Measurements from ENCODE around the gene FAAP20.

The FAAP20 gene, protein sequence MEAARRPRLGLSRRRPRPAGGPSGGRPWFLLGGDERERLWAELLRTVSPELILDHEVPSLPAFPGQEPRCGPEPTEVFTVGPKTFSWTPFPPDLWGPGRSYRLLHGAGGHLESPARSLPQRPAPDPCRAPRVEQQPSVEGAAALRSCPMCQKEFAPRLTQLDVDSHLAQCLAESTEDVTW

DNA sequence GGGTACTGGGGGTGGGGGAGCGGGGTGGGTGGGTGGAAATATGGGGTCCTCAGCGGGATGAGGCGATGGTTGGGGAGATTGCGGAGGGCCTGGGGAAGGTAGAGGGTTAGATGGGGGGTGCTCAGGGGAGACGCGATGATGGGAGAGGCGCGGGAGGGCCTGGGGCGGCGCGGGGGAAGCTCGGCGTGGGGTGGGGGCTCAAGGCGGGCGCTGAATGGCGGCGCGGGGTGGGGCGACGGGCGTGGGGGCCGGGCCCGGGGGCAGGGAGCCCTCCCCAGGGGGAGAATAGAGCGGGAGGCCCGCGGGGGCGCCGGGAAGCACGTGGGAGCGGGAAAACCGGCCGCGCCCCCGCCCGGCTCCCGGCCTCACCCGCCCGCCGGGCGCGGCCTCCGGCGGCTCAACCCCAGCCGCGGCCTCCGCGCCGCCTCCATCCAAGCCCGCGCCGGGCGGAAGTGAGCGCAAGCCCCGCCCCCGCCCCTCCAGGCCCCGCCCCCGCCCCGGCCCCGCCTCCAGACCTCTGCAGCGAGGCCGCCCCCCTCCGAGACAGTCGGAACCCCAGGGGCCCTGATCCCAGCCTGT is at the start of gene FAAP20:
TSS of gene FAAP20 (minus strand) at position 454 of the 579 bp plus-strand sequence. CDS start at position 431, 23 bp downstream.
- DNase-seq, result peak; percentile 79

GRCh38 chr1:2242814-2243725 is 48.5 kb upstream of the FAAP20 start:
- DNase-seq, result no peak

GRCh38 chr1:2241820-2242219 is 47.2 kb upstream of the FAAP20 start:
- no peak for DNase-seq

DNA sequence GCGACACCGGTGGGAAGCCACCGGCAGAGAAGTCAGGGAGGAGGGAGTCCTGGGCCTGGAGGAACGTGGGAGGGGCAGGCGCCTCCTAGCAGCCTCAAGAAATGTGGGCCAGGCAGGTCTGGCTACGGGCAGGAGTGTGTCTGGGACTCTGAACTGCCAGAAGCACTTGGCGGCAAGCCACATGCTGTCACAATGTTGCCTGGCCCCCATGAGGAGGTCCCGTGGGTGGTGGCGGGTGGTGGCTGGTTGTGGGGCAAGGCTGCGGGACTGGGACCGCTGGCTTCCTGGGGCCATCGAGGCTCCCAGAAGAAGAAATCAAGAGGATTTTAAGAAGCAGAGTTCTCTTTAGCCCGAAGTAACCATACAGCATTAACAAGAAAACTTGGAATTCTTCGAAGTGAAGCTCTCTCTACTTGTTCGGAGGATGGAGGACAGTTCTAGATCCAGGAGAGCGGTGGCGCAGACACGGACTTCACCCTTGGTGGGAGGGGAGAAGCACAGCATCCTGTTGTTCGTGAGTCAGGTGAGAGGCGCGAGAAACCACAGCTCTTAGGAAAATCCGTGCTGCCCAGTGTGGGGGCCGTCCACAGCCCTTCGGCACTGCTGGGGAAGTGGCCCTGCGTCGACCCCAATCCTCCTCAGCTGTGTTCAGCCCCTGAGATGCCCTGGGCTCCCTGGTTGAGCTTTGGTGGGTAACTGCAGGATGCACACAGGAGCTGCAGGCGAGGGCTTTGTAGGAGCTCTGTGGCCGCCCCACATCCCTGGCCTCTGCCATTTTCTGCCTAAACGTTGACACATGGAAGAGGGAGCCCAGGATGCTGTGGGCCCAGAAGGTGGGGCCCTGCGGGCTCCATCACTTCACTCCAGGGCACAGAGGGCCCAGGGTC is 45.9 kb upstream of the FAAP20 start:
- DNase-seq, result peak; percentile 83

DNA sequence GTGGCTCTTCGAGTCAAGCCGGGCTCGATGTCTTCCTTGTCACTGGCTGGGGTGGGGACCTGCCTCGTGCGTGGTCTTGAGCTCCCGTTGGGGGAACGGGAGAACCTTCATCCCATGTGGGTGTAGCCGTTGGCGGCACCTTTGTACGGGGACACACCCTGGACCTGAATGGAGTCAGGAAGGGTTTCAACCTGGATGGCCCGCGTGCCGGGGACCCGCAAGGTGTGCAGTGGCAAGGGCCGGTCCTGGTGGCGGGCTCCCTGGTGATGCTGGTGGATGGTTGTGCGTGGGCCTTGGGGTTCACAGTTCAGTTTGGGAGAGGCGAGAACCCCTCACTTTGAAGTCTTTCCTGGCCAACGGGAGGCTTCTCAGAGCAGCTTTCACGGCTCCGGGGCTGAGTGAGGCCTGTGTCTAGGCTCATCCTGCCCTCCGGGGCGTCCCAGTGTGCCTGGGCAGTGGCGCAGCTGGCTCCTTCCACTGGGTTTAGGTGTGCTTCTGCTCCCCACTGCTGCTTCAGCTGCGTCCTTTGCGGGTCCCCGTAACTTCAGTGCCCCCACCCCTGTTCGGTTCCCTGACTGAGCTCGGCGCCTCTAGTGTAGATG is 44.9 kb upstream of the FAAP20 start:
- no peak for DNase-seq

DNA sequence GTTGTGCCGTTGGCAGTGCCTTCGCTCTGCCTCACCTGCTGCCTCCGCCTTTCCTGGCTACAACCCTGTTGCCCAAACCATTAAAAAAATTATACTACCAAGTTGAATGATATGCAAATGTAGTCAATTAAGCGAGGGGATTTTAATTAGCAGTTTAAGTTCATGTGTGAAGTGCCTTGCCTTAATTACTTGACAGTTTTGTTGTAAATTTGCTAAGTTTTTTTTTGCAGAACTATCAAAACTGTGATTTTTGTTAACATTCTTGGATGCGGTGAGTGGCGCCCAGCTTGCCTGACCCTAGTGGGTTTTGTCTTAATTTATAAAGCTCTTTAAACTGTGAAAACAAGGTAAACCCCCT is 44.4 kb upstream of the FAAP20 start:
- DNase-seq, result no peak

DNA sequence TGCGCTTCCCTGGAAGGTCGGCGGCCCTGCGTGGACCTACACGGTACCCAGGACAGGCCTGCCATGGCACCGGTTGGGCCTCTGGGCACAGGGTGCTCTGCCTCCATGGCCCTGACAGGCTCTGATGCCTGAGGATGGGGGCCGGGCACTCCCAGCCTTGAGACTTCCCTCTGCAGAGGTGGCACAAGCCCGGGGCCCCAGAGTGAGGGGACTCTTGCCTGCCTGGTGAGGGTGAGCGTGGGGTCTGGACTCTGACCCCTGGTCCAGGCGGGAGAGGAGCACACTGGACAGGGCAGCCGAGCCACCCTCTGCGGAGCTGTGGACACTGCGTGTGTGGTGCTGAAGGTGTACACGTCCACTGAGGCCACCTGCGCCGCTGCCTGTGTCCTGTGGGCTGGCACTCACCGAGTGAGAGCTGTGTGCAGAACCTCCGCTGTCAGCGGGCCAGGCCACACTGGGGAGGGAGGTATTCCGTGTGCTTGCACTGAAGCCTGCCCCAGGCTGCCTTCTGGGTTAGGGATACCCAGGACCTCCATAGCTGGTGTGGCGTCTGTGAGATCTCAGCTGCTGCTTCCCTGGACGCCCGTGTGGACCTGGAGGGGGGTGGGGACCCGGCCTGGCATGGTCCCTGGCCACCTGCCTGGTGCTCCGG is 43.9 kb upstream of the FAAP20 start:
- DNase-seq, result no peak

DNA sequence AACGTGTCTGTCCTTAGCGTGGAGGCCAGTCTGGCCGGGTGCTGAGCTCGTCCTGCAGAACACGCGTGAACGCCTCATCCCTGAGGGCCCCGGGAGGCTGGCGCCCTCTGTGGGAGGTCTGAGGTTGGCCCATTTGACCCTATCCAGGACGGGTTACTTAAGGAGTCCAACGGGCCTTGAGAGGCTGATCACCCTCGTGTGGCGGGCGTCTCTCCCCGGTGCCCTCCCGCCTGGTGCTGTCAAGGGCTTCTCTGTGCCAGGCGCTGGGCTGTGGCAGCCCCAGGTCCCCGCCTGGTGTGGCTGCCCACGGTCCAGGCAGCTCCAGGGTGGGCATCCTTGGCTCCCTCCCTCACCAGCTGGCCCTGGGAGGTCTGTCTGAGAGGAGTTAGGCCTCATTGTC is 43.2 kb upstream of the FAAP20 start:
- no peak for DNase-seq

DNA sequence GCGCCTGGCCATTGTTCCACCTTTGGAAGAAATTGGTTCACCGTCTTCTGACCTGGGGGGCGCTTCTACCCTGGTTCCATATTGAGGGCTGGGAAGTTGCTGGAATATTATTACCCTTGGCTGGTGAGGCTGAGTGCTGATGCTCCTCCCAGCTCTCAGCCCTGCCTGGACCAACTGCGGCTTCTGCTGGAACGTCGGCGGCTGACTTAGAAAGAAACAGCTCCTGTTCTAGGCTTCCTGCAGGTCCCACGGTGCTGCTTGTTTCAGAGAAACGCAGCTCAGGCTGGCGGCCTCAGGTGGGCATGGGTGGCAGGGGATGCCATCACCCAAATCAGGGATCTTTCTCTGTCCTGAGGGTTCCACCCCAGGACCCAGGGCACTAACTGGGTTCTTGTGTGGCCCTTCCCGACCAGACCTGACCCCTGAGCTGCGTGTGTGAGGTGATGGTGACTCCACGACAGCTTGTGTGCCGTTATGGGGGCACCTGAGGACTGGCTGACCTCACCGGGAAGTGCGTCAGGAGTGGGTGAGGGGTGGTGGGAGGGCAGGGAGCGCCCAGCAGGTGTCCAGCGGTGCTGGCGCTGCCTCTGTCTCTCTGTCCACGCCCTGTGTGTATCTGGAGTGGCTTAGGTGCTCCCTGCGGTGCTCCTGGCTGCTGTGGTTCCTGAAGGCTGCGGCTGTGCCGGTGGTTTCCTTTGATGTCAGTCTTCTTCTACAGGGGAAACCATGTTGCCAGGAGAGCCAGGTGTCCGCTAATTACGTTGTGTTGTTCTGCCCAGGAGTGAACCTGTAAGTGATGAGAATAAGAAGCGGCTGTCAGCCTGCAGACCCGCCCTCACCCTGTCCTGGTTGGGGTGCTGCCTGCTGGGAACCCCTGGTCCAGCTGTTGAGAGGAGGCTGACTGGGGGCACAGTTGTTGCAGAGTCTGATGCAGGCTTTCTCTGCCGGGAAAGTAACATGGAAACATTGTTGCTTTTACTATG is 42.4 kb upstream of the FAAP20 start:
- no peak for DNase-seq

DNA sequence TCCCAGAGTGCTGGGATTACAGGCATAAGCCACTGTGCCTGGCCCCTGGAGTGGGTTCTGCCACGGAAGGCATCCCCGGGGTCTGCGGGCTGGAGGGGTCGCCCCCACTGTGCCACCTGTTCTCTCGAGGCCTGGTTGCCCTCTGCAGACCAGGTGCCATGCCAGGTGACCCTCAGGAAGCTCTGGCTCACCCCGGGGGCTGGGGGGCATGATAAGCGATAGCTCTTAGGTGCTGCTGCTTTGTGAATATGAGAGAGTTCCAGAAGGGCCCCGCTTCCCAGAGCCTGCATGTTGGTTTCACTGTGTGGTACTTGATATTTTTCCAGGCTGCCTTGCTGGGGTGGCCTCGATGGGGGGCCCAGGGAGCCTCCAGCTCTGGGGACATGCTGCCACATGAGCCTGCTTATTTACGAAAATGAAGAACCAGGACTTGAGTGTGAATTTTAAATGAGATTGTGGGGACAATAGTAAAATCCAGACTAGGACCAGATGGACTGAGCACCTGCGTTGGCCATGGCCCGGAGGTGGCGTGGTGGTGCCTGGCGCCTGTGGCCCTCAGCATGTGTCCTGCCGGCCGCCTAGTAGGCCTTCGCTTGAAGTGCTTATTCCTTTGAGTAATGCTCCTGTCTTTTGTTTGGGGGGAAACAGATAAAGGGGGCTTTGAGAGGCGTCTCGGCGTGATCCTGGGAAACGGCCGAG is 40.9 kb upstream of the FAAP20 start:
- no peak for DNase-seq

GRCh38 chr1:2234762-2235113 is 40.2 kb upstream of the FAAP20 start:
- no peak for DNase-seq

DNA sequence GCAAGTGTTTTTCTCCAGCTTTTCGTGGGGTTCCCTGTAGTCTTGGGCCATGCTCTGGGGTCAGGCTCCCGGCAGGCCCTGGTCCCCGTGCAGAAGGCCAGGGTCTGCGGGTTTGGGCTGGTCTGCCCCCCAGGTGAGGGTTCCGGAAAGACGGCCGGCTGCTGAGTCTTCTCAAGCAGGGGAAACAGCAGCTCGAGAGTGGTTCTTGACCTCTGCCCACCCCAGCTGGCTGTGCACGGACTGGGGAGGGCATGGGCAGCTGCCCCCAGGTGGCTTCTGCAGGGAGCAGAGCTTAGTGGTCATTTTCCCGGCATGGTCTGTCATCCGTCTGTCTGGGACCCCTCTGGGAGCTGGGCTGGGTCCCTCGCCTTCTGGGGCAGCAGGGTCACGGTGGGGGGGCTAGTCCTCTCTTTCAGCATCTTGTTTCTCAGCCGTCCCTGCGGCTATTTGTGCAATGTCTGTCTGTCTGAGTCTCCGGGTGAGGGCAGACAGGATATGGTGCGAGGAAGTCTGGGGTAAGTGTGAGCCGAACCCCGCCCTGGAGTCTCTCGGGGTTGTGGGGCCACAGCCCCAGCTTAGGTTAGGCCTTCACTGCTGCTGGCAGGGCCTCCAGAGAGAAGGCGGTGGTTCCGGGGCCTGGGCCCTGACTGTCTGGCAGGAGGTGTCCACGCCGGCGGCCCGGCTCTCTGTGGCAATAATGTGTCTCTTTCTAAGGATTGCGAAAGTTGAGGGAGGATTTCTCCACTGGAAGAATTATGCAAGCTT is 39.6 kb upstream of the FAAP20 start:
- DNase-seq, result peak; percentile 94

DNA sequence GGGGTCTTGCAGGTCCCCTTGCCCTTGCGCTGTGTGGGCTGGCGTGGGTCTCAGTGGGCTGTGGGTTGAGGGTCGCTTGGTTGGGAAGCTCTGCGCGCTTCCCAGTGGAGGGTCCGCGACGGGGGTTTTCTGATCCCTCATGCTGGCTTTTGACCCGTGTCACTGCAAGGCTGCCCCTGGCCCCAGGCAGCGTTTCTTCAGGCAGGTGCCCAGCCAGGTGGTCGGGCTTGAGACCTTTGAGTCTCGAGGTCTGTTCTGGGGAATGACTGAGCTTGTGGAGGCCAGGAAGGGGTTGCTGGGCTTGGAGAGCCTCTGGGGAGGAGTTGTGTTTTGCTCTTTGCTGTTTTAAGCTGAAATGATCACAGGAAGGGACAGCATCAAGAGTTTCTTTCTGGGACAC is 38.9 kb upstream of the FAAP20 start:
- DNase-seq, result no peak

DNA sequence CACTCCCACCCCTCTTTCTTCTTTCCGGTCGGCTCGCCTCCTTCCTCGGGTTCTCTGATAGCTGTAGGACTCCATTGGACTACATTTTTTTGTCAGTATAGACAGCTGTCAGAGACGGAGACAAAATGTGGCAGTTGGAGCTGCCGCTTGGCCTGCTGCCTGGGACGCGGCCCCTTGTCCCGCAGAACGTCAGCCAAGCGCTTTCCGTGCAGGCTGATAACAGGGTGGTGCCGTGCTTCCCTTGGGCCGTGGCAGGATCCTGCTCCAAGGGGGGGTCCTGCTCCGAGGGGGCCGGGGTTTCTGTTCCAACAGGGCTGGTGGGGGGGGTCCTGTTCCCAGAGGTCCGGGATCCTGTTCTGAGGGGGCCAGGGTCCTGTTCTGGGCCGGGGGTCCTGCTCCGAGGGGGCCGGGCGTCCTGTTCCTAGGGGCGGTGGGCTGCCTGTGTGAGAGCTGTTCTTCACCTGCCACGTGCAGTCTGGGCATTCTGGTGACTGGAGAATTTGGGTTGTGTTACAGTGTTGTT is 38.4 kb upstream of the FAAP20 start:
- peak; percentile 86 for DNase-seq

- no peak for DNase-seq
Observed at GRCh38 chr1:2232255-2232915, 37.8 kb upstream of the FAAP20 start.

GRCh38 chr1:2231532-2232254 is 37.1 kb upstream of the FAAP20 start:
- DNase-seq, result peak; percentile 73

GRCh38 chr1:2230781-2231531 is 36.4 kb upstream of the FAAP20 start:
- DNase-seq, result peak; percentile 56
